Umbilical cord (tissue), 2 donors: ENCODE measurements around the gene DIDO1. TPM values are rescaled to one million over a fixed set of nuclear protein-coding genes. Genes with fewer than 3 reads are reported as not detected.

Experiments
- DNase-seq: peaks from one replicate; pipeline ENCODE4 v3.0.0-alpha.2; 2015; ENCODE audit warnings: low spot score
- total RNA-seq: library from RNA; depleted of rRNA; stranded (reverse); fragments of >200 nt; gene quantifications from one replicate; pipeline ENCODE4 v1.2.3, GENCODE V29; 2014; ENCODE audit warnings: low replicate concordance; ENCODE audit not compliant: insufficient read depth

DIDO1 gene
- total RNA-seq, 1 donor from 2014 or later: 46.9 TPM

DNA sequence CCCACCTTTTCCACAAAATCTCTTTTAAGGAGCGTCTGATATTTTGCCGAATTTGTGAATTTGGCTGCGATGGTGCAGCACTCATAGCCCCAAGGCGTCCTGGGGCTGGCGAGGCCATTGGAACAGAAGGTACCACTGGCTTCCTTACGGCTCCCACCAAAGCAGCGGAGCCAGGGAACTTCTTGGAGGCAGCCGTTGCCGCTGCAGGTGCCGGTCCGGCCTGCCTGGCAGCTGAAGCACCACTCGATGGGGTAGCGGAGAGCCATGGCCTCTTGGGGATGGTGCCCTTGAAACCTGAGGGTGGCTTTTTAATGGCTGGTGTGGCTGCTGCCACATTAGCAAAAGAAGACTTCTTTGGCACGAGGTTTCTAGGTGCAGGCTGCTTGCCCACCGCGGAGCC is 29.8 kb downstream of the DIDO1 start:
- DNase-seq: no peak

DNA sequence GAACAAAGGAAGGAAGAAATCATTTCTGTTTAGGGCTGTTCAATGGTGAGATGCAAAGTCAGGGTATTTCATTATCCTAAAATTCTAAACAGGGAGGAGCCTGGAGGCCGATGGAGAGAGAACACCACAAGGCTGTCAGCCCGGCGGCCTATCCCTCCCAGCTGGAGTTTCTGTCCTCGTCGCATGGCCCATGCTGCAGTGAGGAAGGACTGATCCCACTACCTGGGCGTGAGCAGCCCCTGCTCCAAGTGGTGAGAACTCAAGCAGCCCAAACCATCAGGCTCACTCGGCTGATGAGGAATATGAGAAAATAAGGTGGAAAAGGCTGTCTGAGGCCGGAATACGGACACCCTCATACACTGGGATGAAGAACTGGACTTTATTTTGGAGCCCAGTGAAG is 30.8 kb downstream of the DIDO1 start:
- no peak for DNase-seq

DNA sequence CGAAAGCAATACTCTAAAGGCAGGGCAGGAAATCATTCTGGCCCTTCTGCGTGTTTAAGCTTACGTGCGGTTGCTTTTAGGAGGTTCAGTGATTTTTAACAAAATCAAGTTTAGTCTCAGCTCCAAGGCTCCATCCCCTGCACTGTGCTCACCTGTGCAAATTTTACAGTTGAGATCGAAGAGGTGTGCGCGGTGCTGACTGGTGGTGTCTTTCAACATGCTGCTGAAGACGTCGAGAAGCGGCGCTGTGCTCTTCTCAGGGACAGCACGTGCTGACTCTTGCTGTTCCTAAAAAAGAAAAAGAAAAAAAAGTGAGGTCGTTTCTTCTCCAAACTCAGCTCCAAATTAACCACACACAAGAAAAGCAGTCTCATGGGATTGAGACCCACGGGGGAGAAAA is 32.0 kb downstream of the DIDO1 start:
- no peak for DNase-seq

DNA sequence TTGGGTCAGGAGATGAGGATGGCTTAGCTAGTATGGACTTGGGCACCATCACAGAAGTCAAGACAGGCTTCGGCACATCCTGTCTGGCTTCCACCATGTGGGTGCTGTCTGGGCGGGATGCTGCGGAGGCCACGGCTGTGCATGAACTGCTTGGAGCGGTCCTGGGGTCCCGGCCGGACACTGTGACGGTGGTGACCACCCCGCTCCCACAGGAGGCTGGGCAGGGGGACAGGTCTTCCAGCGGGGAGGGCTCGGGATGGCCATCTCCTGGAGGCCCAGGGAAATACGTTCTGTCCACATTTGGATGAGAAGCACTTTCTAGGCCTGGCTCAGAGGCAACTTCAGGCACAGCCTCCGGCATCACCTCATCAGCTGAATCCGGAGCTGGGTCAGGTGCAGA is 32.6 kb downstream of the DIDO1 start:
- DNase-seq: no peak

DNA sequence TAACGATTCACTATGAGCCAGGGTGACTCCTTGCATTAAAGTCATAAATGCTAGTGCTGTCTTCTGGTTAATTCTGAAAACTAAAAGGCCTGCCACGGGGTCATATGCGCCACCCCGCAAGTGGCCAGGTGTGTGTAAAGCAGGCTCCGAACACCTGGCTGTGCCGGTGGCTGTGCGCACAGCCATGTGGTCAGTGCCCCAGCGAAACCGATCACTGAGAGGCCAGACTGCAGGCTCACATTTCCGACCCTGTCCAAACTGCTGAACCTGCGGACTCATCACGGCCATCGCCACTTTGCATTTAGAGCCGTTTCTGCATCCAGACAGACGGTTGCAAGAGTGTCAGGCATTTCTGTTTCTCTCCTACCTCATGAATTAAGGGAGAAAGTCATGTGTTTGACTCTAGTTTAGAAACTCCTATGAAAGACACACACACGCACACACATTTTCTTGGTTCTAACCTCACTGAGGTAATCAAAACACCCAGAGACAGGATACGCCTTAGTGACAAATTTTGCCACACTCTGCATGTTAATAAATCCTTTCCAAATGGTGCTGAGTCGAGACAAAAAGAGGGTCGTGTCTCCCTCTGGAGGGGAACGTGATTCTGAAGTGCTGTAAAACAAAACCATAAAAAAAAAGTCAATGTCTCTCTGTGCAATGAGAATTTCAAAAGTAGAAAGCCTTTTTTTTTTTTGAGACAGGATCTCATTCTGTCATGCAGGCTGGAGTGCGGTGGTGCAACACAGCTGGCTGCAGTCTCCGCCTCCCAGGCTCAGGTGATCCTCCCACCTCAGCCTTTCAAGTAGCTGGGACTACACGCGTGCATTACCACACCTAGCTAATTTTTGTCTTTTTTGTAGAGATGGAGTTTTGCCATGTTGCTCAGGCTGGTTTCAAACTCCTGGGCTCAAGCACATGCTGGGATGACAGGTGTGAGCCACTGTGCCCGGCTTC is 33.7 kb downstream of the DIDO1 start:
- no peak for DNase-seq

DNA sequence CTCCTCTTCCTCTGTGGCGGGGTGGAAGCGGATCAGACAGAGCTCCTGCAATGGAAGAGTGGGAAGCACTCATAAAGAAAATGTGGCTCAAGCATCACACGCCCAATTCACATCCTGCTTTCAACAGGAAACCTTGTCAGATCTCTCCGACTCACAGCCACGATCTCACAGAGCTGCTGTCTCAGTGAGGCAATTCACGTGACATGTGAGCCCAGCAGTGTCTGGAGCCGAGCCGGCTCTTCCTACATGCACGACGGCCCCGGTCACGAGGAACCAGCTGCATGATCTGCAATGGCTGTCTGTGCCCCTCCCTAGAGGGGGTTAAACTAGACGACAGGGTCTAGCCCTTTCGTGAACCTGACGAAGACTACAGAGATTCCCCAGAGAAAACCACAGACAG is 35.2 kb downstream of the DIDO1 start:
- no peak for DNase-seq

DNA sequence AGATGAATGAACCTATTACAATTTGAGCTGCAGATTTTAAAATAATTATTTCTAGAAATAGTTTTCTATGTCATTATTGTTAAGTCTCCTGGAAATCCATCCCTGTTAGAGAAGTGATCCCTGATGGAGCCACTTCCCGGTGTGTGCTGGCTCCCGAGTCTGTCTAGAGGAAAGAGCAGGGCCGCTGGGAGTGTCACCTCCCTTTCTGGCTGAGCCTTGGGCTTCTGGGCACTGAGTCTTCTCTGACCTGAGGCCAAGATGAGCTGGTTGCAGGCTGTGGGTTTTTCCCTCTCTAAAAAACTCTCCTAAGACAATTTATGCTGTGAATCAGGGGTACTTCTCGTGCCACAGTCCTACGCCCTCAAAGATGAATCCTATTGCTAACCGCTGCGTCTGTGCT is 35.9 kb downstream of the DIDO1 start:
- no peak for DNase-seq

DNA sequence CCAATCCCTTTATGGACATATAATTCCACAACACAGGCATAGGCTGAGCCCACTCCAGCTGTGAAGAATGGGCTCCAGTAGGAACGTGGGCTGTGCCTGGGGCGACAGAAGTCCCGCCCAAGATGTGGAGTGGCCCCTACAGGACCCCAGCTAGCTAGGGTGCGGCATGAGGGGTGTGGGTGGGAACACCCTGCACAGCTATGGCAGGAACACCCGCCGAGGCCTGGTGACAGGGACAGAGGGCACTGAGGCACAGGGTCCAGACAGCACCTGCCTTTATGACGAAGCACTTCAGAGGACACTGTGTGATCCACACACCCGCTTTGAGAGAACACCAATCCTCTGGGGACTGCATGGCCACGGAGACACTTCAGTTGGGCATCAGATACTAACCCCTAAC is 36.4 kb downstream of the DIDO1 start:
- DNase-seq: no peak

DNA sequence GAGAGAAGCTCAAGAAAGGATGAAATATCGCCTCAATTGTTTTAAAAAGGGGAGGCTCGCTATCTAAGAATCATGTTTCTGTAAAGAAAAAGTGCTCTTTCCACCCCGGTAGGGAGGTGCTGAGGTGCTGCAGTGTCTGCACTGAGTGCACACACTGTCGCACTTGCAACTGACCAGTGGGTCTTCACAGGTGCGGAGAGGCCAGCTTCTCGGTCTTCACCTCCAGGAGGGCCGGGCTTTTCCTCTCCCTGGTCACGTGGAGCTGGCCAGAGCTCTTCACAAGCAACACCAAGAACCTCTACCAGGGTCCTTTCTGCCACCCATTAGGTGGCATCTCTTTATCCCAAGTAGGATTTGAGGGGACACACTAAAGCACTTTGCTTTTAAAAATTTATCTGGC is 36.9 kb downstream of the DIDO1 start:
- no peak for DNase-seq

DNA sequence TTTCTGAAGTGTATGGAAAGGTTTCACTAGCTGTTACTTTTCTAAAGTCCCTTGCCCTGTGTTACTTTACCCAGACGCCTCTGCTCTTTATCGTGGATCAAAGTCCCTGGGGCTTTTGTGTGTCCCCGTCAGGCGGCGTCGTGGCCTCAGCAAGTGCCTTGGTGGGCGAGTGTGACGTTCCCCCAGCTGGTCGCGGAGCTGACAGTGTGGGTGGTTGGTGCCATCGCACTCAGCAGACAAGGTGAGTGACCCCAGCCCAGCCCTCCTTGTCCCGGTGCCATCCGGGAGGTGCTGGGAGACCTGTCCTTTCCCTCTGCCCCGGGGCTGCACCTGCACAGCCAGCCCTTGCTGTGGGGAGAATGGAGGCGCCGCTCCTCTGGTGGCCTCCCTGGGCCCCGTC is 37.4 kb downstream of the DIDO1 start:
- DNase-seq: no peak

DNA sequence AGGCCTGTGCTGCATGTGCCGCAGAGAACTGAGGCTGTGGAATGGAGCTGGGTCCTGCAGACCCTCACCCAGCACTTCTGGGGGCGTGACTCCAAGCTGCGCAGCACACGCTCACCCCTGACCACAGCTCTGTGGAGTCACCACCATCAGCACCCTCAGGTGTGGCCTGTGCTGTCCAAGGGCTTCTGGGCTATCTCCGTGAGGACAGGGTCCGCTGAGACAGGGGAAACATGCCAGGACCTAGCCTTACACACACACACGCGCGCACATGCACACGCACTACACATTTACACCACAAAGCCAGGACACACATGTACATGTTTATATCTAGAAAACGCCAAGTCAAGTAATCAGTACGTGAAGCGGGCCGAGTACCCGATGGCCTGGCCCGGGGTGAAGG is 37.9 kb downstream of the DIDO1 start:
- DNase-seq: no peak

DNA sequence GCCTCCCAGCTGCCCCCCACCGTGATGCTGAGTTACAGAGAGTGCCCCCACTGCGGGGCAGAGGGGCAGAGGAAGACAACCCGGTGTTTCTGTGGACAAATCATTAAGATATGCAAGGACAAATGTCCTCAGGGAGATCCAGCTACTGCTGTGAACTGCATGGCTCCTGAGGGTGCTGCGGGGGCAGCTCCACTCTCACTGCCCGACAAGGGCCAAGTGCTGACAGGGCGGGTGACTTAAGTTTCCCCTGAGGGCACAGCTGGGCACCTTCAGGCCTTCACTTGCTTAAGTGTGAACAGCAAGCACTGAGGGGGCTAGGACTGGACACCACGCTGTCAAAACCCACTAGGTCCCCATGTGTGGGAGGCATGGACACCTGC is 38.5 kb downstream of the DIDO1 start:
- no peak for DNase-seq

DNA sequence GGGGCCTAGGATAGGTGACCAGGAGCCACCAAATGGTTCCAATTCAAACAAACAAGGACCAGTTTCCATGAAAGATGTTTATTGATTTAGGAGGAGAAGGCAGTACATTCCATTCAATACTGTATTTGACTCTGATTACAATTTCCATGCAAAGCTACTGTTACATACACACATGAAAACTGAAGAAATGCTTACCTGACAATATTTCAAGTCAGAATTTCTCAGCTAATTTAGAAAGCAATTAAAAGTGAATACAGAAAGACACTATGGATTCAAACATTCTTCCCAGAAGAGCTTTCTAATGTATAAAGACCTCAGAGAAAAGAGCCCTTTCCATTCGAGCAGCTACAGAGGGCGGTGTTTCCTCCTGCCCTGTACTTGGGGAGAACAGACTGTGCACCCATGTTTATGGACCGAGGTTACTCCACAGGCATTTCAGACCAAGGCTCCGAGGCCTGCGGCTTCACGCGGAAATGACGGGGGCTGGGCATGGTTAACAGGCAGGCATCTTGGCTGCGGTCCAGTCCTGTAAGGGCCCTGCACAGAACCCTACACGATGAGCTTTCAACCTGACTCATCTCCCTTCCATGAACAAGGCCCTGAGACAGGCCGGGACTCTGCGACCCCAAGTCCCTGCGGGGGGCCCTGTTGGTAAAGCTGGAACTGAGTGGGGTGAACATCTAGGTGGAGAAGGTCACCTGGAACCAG is 39.0 kb downstream of the DIDO1 start:
- DNase-seq: peak; percentile 89

DNA sequence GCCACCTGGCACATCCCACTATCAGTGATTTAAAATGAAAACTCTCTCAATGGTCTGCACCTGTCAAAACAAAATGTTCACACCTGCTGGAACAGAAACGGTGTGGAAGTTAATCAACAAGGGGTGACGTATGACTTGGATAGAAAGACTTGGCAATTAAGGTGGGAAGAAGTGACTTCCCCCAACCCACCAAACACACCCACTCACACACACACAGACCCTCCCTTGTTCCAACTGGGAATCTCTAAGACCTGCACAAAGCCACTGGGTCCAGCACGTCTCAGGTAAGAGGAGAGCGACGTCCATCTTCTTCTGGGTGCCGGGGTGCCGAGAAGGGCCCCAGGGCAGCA is 39.6 kb downstream of the DIDO1 start:
- no peak for DNase-seq

DNA sequence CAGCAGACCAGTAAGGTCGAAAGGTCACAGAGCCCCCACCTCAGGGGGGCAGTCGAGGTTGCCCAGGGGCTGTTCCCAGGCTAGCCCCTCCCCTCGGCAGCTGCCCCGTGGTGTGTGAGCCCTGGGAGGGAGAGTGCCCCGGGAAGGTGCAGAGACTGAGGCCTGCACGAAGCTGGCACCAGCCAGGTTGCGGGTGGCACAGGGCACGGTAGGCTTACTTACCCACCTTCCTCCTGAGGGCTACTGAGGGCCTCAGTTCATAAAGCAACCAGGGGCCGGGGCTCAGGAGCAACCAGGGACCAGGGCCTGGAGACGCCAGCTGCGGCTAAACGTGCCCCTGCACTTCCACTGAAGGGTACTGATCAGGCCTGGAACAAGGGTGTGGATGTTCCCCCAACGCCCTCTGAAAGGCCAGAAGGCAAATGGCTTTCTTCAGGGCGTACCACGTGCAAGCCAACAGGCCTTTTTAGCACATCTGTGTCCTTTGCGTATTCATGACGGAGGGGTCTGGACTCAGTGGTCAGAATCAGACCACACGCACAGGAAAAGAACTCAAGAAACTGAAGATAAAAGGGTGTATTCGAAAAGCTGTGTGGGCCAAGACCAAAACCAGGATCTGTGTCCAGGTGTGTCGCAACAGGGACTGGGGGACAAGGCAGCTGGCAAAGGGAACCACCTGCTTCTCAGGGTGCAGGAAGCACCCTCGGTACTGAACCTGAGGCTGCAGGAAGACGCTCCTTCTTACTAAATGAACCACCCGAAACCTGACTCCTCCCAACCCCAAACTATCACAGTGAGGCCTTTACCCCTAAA is 40.2 kb downstream of the DIDO1 start:
- no peak for DNase-seq

DNA sequence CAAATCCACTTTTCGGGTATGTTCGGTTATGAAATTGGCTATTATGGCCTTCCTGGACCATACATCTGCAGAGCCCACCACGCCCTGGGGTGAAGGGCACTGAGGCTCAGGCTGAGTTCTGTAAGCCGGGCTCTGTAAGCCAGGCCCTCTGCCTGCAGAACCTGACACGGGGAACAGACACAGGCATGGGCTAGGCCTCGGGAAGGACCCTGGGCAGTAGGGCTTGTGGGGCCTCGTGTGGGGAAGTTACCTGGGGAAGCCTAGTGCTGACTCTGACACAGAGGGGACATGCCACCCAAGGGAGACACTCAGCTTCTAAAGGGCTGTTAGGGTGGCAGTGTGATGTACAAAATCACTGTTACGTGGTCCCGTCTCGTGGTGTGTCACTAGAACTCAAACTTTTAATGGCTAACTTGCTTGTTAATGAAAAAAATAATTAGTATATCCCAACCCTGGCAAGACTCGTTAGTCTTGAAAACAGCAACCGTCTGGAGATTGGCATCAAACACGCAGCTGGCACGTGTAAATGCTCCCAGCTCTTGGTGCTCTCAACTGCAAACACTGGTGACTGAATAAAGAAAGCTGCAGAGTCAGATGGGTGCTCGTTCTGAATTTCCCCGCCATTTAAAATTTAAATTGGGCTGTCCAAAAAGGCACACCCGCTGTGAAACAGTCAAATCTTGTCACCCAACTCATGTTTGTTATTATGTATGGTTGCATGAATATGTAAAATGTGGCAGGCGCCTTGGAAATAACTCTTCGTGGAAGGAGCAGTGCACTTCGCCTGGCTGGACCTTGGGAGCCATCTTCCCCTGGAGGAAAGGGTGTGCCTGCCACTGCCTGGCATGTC is 41.0 kb downstream of the DIDO1 start:
- no peak for DNase-seq

DNA sequence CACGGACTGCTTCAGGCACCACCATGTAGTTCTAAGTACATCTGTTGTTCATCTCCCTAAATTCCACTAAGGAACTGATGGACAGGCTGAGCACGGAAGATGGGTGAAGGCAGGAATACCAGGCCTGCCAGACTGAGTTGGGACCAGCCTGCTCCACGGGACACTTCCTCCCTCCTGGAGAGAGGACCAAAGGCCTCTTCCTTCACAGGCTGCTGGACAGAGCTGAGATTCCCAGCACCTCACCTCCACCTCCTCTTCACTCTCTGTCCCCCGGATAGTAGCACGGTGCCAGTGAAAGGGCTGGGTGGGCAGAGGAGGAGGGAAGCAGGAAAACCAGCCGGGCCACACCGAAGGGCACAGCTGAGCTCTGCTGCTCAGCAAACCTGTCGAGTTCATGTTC is 41.7 kb downstream of the DIDO1 start:
- no peak for DNase-seq

DNA sequence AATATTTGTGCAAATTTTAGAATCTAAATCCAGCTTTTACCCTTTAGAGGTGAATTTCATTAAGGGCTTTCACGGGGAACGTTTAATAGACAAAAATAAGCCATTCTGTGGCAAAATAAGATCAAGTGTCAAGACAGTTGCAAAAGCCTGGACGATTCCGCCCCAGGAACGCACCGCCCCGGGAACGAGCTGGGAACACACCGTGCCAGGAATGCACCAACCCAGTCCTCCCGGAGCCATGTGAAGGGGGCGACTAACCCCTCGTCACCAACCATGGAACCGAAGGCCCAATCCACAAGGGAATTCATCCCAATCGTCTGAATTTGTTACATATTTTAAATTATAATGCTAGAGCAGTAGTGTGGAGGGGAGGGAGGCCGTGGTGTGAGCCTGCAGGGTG is 43.9 kb downstream of the DIDO1 start:
- DNase-seq: no peak

DNA sequence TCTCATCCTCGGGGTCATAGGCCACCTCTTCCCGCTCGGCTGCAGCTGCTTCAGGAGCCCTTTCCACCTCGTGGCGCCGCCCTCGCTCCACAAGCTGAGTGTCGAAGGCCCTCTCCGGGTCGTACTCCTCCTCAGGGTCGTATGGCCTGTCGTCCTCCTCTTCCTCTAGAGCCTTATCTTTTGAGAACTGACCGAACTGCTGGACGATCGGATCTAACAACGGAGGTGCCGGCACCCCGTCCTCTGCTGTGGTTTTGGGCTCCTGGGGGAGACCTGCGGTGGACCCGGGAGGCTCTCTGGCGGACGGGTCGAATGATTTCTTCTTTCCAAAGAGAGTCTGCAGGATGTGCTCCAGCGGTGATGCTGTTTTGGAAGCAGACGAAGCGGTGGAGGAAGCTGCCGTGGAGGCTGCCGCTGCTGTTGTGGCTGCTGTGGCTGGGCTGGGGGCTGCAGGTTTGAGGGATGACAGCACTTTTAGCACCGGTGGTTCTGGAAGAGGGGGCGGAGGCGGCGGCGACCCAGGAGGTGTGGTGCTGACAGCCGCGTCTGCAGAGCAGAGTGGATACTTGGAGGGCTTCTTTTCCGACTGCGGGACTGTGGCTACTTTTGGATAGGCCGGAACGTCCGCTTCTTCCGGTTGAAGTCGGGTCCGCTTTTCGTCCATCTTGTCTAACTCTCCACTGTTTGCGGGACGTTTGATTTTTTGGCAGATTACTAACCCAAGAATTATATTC is 44.5 kb downstream of the DIDO1 start:
- no peak for DNase-seq

DNA sequence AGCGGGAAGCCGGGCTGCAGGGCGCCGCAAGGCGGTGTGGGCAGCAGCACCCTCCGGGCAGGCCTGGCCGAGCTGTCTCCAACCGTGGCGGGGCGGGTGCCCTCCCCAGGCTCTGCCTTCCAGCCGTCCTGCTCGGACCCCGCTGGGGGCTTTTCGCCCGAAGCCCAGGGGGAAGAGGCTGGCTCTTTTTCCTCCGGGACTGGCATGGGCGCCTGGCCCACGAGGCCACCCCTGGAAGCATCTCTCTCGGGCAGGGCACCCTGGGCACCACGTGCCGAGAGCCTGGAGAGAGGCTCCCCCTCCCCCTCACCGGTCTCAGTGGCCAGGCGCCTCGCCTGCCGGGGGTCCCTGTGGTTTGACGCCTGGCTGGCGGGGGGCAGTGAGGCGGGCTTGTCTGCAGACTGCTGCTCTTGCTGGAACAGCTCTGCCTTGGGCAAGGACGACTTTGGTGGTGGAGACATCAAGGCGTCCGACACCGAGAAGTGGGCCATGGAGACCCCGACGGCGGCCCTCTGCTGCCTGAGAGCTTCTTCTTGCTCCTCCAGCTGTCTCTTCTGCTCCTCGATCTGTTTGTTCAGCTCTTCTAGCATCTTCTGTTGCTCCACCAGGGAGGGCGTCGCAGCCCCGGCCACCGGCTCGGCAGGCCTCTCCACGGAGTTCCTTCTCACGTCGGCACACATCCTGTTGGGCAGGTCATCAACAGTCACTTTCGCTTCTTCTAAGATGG is 45.2 kb downstream of the DIDO1 start:
- DNase-seq: no peak
